Activated CD8-positive, alpha-beta memory T cell treated with anti-CD3 and anti-CD28 coated beads for 36 hours (primary cell): ENCODE data around the gene ADCY5. TPM values are rescaled to one million over a fixed set of nuclear protein-coding genes. Genes with fewer than 3 reads are reported as not detected.

Source experiments
- CTCF ChIA-PET: fragments of 350-600 bp; sonication (Branson Sonifier 250); formaldehyde crosslinking; loops from one replicate; lab custom pipeline; 2021; ENCODE audit warnings: antibody characterized with exemption; lab: Charles Lee
- POLR2A ChIA-PET: fragments of 350-600 bp; sonication (Branson Sonifier 250); formaldehyde crosslinking; loops from one replicate; lab custom pipeline; 2021; ENCODE audit warnings: antibody characterized with exemption; lab: Charles Lee
- total RNA-seq, 2 experiments: library from RNA; stranded (reverse); gene quantifications; one replicate each; pipeline ENCODE4 v1.2.3, GENCODE V29; 2021

The ADCY5 gene
- total RNA-seq, 2 experiments from 2014 or later: not detected

DNA sequence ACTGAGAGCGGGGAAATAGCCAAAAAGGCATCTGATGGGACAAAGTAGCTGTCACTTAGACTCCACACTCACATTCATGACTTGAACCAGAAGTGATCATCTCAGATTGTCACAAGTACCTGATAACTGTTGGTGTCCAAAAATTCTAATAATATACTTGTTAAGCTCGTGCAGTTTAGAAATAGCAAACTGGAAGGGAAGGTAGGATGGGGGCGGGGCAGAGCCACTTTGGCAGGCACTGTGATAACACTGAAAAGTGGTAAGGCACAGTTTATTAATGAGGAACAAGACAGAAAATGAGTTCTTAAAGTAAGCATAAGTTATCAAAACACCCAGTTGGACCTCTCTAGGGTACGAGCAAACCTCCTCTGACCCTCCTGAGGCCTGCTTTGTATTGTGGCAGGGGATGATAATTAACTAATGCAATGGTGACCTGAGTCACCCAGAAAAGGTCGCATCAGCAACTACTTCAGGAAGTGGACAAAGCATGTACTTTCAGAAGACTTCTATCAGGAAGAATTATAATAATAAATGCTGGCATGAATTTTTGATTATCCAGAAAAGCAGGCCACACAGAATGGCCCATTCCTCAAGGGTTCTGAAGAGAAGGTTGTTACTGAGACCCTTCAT lies 54.4 kb downstream of the ADCY5 start:
- CTCF ChIA-PET: no interaction called here
- POLR2A ChIA-PET: no interaction called here

DNA sequence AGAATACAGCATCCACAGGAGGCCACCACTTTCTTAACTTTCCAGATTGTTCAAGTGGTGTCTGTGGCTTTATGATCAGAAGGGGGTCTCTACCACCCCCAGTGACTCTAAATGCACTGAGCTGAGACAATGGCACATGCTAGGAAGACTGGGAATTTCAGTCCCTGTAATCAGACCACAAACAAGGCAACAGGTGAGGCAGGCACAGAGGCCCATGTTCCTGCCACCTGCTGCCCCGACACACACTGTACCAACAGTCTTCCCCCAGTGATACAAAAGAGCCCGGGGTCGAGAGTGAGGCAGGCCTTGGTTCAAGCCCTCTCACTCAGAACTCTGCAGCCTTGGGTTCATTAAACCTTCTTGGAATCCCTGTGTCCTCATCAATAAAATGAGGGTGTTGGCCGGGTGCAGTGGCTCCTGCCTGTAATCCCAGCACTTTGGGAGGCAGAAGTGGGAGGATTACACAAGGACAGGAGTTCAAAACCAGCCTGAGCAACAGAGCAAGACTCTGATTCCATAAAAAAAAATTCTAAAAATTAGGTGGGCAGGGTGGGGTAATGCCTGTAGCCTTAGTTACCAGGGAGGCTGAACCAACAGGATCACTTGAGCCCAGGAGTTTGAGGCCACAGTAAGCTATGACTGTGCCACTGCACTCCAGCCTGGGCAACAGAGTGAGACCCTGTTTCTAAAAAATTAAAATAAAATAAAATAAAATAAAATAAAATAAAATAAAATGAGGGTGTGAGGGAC lies 55.8 kb downstream of the ADCY5 start:
- ChIA-PET POLR2A (no interaction called here), CTCF (no interaction called here)

DNA sequence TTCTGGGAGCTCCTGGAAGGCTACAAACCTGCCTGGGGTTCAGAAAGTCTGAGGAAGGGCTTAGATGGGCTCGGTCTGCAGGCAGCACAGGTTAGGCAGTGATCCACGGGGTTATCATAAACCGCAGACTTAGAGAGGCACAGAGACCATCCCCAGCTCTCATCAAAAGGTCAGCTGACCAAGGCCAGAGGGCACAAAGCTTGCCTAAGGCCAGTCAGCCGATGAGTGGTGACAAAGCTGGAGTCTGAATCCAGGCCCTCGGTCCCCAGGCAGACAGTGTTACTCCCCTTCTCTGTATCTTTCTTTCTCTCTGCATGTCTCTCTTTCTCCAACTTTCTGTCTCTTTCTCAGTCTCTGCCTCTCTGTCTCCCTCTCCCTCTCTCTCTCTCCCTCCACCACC lies 56.5 kb downstream of the ADCY5 start:
- ChIA-PET CTCF (no interaction called here), POLR2A (no interaction called here)

DNA sequence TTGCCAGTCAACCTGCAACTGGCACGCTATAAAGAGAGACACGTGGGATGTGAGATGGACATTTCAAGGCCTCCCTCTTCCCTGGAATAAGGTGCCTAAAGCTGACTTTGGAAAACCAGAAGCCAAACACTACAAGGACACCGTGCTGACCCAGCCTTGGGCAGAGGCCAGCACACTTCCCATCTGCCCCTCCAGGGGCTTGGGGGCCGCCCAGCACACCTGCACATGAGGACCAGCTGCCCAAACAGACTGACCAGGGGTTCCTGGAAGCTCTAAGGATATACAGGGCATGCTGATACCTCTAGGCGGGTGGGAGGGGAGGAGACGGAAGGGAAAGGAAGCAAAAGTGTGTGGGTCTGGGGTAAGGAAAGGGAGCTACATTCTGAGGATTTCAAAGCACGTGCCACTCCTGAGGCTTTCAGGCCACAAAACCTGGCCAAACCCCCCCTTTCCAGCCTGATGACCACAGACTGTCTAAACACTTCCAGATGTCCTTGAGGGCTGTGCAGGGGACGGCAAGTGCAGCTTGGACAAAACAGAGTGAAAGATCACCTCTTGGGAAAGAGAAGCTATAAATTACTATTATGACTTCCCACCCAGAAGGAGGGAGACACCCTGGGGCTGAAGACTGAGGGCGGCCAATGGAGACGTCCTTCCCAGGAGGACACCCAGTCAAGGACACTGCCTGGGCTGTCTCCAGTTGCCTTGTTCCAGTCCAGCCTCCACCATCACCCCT lies 57.9 kb downstream of the ADCY5 start:
- ChIA-PET CTCF (interaction anchor here (1.2 kb wide), 1 partner anchor 48 kb away, joined by 4 read pairs; no protein-coding TSS in a partner anchor), POLR2A (no interaction called here)

DNA sequence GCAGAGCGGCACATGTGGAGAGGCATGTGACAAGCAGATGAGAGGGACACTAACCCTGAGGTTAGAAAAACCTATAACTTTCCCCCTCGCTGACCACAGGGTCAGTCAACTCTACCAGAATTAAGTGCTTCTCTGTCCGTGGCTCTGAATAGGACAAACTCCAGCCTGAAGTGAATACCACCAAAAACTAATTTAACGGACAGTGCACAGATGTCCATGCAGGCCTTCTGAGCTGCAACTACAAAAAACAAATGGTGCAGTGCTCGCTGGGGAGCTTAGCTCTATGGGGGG lies 59.3 kb downstream of the ADCY5 start:
- ChIA-PET CTCF (no interaction called here), POLR2A (no interaction called here)

DNA sequence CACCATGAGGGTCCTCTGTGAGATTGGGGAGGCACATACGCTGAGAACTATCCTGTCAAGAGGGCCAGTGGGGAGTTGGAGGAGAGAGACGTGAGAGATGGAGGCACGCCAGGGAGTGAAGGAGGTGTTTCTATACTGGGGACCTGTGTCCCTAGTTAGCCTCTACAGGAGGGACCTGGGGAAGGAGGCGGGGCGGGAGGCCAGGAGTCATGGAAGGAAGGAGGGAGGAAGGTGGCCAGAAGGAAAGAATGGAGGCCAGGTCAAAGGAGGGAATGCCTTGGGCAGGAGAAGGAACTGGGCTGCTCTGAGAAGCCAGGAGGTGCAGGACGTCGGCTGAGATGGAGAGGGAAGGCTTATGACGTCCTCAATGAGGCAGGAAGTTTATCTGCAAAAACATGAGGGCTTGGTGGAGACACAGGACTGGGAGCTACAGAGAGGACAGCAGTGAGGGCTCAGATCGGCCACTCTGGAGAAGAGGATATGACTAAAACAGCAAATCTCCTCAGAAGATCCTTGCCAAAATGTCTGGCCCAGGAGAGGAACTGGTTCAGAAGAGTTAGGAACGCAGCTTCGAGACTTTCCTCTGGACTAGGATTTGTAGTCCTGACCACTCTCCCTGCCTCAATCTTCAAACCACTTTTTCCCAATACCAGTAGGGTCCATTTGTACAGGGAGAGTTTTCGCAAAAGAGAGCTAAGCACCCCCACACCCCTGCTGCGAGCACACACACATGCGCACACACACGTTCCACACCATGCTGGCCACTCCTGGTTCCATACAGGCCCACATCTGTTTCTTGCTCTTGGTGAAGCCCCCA lies 59.9 kb downstream of the ADCY5 start:
- CTCF ChIA-PET: no interaction called here
- POLR2A ChIA-PET: no interaction called here

DNA sequence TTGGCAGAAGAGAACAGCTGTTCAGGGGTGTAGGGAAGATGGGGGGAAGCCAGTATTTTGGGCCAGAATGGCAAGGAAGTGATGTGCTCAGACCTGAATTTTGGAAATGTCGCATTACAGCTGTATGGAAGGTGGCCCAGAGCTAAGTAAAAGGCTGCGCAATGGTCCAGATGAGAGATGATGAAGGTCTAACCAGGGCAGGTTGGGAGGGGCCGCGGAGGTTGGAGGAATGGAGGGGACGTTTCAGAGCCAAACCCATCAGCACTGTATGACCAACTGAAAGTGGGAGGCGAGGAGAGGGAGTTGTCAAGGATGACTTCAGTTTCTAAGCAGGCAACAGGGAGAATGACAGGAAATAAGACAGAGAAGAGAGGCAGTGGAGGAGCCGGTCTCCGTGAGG lies 60.8 kb downstream of the ADCY5 start:
- ChIA-PET POLR2A (no interaction called here), CTCF (no interaction called here)

DNA sequence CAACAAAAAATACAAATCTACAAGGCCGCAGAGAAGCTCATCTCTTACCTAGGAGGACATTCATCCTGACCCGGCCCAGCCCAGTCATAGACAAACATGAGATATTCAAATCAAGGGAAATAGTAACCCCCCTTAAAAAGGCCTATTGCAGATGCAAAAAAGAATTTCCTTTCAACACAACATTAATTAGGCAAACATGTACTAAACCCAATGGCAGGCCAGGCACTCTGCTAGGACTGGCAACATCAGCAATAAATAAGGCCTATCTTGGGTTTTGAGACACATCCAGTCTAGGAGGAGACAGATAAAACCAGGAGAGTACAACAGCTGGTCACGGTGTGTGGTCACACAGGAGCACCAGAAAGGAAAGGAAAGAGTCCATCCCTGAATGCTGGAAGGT lies 61.4 kb downstream of the ADCY5 start:
- POLR2A ChIA-PET: no interaction called here
- CTCF ChIA-PET: no interaction called here

DNA sequence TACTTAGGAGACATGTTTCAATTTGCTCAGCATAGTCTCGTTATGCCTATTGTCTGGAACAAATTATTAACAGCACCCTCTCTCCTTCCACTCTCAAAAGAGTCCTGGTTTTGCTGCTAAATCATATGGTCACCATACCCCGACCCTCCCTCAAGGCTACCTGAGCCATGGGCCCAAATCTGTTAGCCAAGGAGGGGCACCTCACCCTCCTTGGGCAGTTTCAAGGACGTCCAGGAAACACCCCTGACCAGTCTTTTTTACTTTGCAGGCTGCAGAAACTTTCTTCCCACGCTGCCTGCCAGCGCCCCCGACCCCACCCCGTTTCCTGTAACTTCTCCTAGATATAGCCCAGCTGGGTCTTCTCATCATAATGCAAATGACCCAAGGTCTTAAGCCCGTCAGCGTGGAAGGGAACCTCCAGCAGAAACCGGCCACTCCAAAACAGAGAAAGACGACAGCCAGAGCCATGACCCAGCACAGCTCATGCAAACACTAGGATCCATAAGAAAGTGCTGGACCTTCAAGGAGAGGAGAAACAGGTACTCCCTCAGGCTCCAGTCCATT lies 62.3 kb downstream of the ADCY5 start:
- CTCF ChIA-PET: no interaction called here
- POLR2A ChIA-PET: no interaction called here

DNA sequence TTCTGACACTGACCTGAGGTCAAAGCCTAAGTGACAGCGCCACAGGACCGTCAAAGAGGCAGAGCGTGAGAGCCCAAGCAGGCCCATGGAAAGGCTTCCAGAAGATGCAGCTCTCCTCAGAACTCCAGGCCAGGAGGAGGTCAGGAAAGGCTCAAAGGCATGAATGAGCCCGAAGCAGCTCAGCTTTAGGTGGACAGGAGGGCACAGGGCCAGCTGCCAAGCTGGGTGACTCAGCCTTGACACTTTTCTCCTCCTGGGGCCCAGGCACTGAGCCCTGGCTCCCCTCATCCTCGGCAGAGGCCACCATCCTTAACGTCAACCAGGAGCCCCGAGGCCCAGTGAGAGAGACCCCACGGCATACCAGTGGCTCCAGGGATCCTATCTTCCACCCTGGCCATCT lies 62.9 kb downstream of the ADCY5 start:
- POLR2A ChIA-PET: no interaction called here
- CTCF ChIA-PET: no interaction called here

DNA sequence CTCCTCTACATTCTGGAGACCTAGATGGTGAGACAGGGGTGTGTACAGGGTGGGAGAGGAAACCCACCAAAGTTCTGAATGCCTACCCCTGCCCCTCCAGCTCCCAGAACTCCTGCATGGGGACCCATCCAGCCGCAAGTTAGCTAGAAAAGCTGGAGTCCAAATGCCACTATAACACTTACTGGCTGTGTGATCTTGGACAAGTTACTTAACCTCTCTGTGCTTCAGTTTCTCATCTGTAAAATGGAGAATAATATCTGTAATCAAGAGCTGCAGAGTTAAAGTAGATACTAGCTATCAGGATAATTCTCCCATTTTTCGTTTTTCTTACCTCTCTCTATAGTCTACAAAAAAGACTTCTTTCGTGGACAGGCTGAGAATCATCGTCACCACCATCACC lies 63.4 kb downstream of the ADCY5 start:
- CTCF ChIA-PET: no interaction called here
- POLR2A ChIA-PET: no interaction called here

DNA sequence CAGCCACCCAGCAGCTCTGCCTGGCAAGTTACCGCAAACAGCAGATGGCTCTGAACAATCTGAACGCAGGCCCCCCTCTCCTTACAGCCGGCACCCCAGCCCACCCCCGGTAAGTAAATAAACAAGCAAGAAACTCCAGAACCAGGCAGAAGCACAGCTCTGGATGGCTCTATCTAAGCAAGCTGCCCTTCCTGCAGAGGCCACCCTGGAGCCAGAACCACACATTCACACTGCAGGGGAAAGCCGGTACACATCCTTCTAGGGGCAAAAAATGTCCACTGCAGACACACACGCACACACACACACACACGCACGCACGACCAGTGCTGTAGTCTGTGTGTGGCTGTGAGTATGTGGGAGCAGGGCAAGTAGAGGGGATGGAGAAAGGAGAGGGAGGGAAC lies 63.9 kb downstream of the ADCY5 start:
- CTCF ChIA-PET: no interaction called here

DNA sequence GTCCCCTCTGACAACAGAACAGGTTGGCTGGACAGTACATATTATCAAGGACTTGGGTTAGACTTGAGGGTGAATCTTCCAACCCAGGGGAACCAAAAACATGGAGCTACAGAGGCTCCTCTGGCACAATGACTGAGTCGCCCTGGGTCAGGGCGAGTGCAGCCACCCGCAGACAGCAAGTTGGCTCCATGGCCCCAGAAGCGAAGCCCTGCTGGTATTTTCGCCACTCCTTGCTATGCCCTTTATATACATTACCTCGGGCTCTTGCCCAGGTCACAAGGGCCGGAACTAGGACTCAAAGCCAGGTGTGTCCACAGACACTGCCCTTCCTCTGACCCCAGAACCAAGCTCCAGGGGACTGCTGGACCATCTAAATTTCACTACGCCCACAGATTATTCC lies 64.6 kb downstream of the ADCY5 start:
- ChIA-PET CTCF (no interaction called here), POLR2A (no interaction called here)

More for the DNA sequence above, 63.9 kb downstream of the ADCY5 start:
- POLR2A ChIA-PET: no interaction called here

DNA sequence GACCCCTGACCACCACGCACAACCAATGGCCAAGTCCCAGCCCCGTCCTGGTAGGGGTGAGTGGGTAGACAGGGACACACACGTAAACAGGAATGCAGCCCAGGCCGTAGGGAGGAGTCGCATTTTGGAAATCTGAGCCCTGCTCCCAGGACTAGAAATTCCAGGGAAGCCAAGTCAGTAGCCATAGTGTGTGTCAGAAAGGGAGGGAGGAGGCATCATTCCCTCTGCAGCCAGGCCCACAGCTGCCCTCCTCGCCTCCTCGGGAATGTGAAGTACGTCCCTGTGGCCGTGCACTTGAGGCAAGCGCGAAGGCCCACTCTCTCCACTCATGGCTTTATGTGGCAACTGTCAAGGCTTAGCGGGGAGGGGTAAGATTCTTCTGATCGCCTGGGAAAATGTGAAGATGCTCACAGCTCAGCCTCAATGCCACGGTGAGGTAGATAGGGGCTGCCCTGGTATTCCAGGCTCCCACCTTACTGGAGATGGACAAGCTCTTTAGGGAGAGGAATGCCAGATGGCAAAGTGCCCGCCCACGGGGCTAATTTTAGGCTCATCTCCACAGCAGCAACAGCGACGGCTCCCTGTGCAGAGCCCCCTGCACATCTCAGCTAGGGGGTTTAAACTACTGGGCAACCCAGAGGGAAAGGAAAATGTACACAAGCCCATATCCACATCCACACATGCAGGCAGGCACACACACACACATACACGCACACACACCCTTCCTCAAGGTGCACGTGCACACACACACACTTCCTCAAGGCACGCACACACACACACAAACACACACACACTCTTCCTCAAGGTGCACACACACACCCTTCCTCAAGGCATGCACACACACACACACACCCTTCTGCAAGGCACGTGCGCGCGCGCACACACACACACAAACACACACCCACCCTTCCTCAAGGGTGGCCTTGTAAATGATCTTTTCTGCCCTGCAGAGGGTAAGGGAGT lies 65.5 kb downstream of the ADCY5 start:
- CTCF ChIA-PET: no interaction called here
- POLR2A ChIA-PET: no interaction called here

DNA sequence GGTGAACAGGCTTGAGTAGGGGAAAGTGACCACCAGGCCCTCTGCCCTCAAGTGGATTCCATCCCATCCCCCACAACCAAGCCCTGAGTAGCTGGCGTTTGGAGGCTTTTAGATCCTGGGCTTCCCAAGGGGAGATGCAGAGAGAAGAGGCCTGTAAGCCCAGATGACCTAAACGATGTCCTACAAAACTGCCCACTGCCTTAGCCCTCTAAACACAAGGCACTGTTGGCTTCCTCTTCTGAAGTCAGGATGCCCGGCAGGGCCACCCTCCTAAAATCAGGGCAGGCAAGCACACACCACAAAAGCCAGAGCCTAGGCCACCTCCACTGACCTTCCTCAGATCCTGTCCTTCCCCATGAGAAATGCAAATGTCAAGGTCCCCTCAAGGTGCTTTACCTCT lies 68.6 kb downstream of the ADCY5 start:
- CTCF ChIA-PET: no interaction called here
- POLR2A ChIA-PET: no interaction called here

DNA sequence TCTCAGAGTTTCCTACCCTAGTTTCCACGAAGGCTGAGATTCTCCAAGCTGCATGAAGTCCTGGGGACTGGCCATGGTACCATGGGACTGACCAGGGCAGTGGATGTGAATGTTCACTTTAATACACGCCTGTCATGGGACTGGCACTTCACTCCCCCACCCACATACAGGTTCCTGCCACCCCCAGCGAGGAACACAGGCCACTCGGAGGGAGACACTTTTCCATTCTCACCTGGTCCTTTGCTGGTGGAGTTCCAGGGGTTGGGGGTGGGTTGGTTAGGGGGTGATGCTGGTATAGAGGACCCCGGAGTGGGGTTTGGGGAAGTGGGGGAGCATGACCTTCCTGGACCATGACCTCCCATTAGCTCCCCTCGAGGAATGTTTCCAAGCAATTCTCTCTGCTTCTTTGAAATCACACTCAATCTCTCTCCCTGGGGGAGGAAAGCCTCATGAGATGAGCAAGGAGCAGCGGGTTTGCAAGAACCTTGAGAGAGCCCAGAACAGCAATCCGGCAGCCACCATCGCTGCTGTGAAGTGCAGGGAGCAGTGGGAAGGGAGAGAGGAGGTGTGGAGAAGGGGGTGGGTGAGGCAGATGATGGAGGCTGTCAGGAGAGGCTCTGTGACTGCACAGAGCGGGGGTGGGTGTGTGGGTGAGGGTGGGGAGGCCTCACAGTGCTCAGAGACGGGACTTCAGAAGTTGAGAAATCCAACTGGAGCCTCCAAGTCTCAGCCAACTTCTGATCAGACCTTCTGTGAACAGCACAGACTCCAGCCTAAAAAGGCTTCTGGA lies 69.7 kb downstream of the ADCY5 start:
- POLR2A ChIA-PET: no interaction called here
- CTCF ChIA-PET: no interaction called here

DNA sequence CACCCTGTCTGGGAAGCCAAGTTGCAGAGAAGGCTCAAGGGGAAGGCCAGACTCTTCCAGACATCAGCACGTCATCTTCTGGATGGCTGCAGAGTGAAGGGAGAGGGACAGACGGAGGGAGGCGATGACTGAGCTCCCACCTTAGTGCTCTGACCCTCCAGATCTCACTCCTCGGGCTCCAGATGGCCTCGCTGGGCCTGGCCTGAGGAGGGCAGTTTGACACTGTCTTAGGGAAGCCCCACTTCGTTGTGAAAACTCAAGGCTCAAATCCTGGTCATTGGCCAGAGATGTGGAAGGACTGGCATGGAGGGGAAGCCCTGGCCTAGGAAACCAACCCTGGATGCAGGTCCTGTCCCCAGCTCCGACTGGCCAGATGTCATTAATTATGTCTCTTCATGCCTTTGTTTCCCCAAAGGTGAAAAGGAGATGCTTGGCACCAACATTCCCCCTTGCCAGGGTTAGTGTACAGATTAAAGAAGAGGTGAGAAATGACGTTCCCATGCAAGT lies 70.4 kb downstream of the ADCY5 start:
- CTCF ChIA-PET: no interaction called here

DNA sequence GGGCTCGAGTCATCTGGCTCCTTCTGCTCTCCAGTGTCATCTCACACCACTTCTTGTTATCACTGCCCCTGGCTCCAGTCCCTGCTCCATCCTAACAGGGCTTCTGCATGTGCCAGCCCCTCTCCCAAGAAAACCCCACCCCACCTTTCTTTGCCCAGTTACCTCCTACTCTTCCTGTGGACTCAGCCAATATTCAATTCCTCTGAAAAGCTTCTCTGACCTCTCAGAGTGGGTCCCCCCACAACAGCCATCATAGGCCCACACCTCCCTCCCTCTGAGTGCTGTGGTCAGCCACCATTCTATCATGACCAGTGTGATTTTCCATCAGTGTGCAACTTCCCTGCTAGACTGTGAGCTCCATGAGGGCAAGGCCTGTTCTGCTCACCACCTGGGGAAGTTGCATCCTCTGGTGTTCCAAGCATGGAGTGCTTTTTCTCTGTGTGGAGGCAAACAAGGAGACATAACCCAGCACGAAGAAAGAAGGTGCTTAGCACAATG lies 71.6 kb downstream of the ADCY5 start:
- POLR2A ChIA-PET: no interaction called here
- CTCF ChIA-PET: no interaction called here

More for the DNA sequence above, 70.4 kb downstream of the ADCY5 start:
- POLR2A ChIA-PET: no interaction called here
